Choroid plexus epithelial cell (primary cell): ENCODE results near the gene SLC12A8.

Source experiments
- DNase-seq: peaks from one replicate; pipeline ENCODE4 v3.0.0-alpha.2; 2010; ENCODE audit warnings: low read depth
- H3K4me3 ChIP-seq: 2 replicates; pipeline ENCODE4 v1.5.1; 2011; ENCODE audit warnings: low read depth, mild to moderate bottlenecking, control low read depth, low read length, moderate library complexity
- TF ChIP-seq, protein P1 (sequence below): conservative IDR thresholded peaks from 2 replicates; pipeline ENCODE4 v1.5.1; 2011; ENCODE audit warnings: low read depth, mild to moderate bottlenecking, control low read depth, inconsistent platforms, low read length, moderate library complexity

The SLC12A8 gene

DNA sequence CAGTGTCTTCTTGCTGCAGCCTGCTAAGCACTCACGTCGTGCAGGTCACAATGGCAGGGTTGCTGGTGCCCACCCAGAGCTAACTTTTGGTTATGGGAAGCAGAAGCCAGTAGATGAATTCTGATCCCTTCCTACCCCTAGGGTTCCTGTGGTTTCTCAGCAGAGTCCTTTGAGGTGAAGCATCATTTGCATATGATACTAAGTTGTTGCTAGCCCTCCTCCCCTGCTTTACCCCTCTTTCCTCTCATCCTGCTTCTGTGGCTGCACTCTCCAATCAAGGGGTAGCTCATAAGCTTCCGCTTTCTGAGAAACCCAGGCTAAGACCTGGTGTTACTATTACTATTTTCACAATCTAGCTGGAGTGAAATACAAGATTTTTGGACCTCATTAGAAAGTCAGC, 134.7 kb downstream of the SLC12A8 start:
- no peak for DNase-seq
- no peak overlapping the region for H3K4me3 ChIP-seq
- TF ChIP-seq, protein P1, sequence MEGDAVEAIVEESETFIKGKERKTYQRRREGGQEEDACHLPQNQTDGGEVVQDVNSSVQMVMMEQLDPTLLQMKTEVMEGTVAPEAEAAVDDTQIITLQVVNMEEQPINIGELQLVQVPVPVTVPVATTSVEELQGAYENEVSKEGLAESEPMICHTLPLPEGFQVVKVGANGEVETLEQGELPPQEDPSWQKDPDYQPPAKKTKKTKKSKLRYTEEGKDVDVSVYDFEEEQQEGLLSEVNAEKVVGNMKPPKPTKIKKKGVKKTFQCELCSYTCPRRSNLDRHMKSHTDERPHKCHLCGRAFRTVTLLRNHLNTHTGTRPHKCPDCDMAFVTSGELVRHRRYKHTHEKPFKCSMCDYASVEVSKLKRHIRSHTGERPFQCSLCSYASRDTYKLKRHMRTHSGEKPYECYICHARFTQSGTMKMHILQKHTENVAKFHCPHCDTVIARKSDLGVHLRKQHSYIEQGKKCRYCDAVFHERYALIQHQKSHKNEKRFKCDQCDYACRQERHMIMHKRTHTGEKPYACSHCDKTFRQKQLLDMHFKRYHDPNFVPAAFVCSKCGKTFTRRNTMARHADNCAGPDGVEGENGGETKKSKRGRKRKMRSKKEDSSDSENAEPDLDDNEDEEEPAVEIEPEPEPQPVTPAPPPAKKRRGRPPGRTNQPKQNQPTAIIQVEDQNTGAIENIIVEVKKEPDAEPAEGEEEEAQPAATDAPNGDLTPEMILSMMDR: no peak

DNA sequence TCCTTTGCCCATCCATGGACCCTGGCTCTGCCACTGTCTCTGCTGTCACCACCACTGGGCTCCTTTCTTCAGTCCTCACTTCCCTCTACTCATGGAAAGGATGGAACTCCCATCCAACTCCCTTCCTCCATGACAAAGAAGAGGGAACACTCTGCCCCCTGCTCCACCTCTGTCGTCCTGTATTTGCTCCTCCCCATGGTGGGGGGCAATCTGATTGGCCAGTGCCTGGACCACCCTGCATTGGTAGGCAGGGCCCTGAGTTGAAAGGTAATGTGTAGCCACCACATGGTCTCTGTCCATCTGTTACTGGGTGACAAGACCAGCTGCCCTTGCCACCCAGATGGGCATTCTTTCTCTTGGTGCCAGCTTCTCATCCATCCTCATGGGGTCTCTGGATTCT, 136.1 kb downstream of the SLC12A8 start:
- TF ChIP-seq, protein P1: no peak
- DNase-seq: no peak
- H3K4me3 ChIP-seq: no peak overlapping the region

DNA sequence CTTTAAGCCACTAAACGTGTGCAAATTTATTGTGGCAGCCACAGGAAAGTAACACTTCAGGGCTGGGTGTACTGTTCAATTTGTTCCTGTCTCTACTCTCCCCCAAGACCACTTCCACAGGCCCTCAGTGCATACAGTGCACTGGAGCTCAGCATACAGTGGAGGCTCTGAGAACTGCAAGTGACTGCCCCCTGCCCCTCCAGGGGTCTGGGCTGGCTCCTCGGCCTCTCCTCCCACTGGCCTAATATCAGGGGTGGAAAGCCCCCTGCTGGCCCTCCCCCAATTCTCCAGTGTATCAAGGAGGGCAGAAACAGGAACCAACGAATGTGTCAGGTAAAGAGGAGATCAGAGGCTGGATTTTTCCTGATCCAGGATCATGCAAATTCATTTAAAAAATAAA, 136.8 kb downstream of the SLC12A8 start:
- H3K4me3 ChIP-seq: no peak overlapping the region
- TF ChIP-seq, protein P1: peak; percentile 29
- no peak for DNase-seq

DNA sequence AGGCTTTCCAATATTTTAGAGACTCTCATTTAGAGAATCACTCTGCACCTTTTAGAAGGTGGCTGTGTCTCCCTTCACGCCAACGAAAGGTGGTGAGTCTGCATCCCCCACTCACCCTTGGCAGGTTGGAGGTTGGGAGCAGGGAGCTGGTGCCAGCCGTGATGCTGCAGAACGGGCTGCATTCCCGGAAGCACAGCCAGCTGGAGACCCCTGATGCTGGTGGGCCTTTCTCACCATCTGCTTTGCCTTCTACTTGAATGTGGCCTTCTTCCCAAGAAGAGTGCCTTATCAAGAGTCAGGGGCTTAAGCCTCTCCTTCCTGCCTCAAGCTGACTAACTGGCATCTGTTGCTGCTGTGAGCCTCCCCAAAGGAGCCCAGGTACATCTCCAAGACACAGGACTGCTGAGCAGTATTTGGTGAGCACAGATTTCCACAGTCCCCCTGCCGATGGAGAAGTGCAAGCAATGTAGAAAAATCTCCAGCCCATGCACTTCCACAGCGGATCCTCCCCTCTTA, 139.1 kb downstream of the SLC12A8 start:
- TF ChIP-seq, protein P1: no peak
- H3K4me3 ChIP-seq: no peak overlapping the region
- DNase-seq: no peak

DNA sequence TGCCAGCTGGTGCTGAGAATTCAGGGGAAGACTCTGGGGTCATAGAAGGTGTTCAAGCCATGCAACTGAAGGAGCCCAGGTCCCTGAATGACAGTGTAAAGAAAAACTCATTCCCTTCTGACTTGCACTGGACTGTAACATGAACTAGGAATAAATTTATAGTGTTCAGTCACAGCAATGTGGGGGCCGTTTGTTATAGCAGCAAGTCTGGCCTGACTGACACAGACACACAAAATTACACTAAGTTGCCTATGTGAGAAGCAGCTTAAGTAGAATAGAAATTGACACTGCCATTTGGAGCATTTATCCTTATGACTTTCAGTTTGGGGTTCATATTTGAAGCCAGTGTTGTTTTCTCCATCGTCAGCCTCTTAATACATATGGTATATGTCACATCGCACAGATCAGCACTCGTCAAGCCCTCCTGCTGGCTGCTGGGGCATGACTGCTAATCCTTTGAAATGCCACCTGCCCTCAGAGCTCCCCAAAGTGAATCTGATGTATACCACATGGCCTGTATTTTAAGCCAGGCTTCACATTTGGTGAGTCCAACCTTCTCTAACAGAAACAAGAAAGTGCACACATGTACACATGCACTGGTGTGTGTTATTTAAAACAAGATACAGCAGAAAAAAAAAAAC, 139.7 kb downstream of the SLC12A8 start:
- H3K4me3 ChIP-seq: no peak overlapping the region
- TF ChIP-seq, protein P1: no peak
- no peak for DNase-seq

DNA sequence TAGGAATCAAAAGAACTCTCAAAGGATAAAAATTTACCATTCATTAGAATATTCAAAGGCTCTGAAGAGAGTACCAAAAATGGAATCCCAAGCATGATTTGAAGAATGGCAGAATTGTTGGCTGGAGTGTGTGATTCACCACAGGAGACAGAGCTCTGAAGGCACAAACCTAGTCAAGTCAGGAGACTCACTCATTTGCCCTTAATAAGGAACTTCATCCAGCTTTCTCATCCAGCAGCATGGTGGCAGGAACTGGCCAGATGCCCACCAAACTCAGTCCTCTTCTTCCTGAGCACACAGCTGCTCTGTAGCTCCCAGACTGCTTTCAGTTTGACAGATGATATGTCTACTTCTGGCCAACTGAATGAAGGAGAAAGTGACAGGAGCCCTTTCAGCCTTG, 140.2 kb downstream of the SLC12A8 start:
- DNase-seq: peak; percentile 66
- TF ChIP-seq, protein P1: no peak
- H3K4me3 ChIP-seq: no peak overlapping the region

DNA sequence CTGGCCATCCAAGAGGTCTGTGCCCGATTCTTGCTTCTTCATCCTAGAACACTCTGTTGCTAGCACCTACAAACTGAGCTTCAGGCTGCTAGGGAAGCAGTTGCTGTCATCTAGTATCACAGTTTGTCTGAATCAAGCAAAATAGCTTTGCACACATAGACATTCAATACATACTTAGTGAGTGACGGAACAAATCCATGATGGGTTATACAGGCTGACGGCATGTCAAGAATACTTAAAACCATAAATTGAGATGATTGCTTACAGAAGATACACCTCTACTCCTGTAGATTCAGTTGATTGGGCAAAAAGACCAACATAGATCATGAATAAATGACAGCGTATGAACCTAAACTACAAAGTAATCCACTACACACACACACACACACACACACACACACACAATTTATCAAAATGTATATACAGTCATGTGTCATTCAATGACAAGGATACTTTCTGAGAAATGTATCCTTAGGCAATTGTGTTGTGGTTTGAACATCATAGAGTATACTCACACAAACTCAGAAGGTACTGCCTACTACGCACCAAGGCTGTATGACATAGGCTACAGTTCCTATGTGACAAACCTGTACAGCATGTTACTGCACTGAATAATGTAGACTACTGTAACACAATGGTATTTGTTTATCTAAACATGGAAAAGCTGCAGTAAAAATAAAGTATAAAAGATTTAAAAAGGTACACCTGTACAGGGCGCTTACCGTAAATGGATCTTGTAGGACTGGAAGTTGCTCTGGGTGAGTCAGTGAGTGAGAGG, 142.4 kb downstream of the SLC12A8 start:
- no peak for DNase-seq
- TF ChIP-seq, protein P1: no peak
- H3K4me3 ChIP-seq: no peak overlapping the region
